NCI-H2171 treated with DMSO at 0.1 percent for 48 hours (cell line): ENCODE results near the gene IFI35.
A peak's percentile ranks its signal among the peaks of the same experiment; 100 is the strongest.
"Not testable (repeated sequence)": the region's sequence is repeated elsewhere in the genome, so short reads cannot be mapped to it uniquely, and the experiment has no call there.

Experiments
- DNase-seq: peaks from one replicate; lab custom pipeline; 2025; lab: John Stamatoyannopoulos, UW

Gene IFI35

GRCh38 chr17:42997984-42998938 is 8.3 kb upstream of the IFI35 start, which contains the start of gene RPL27:
Gene RPL27 (plus strand): TSS chr17:42998419. CDS start chr17:42998751, 332 bp downstream.
- peak; percentile 100 for DNase-seq

GRCh38 chr17:42999003-42999525 is 7.5 kb upstream of the IFI35 start:
- DNase-seq, result no peak

GRCh38 chr17:43000894-43001293 is 5.7 kb upstream of the IFI35 start:
- not testable (repeated sequence) for DNase-seq

- DNase-seq, result peak; percentile 3
Observed at GRCh38 chr17:43003542-43004172, 2.9 kb upstream of the IFI35 start.

GRCh38 chr17:43010667-43011308 is 4.2 kb downstream of the IFI35 start:
- DNase-seq, result no peak

- DNase-seq, result no peak
Observed at GRCh38 chr17:43011728-43012472, 5.3 kb downstream of the IFI35 start.

GRCh38 chr17:43013296-43013695 is 6.7 kb downstream of the IFI35 start:
- no peak for DNase-seq

- no peak for DNase-seq
Observed at GRCh38 chr17:43014020-43014648, 7.5 kb downstream of the IFI35 start.

GRCh38 chr17:43014649-43015542 is 8.3 kb downstream of the IFI35 start:
- DNase-seq, result no peak

GRCh38 chr17:43015579-43015978 is 9.0 kb downstream of the IFI35 start:
- no peak for DNase-seq

GRCh38 chr17:43016216-43016615 is 9.6 kb downstream of the IFI35 start:
- no peak for DNase-seq

GRCh38 chr17:43018008-43018853 is 11.6 kb downstream of the IFI35 start:
- DNase-seq, result peak; percentile 23

GRCh38 chr17:43018932-43019331 is 12.3 kb downstream of the IFI35 start:
- DNase-seq, result no peak

- DNase-seq, result no peak
Observed at GRCh38 chr17:43019418-43019817, 12.8 kb downstream of the IFI35 start.

- DNase-seq, result no peak
Observed at GRCh38 chr17:43020030-43020621, 13.5 kb downstream of the IFI35 start.

GRCh38 chr17:43020789-43021740 is 14.5 kb downstream of the IFI35 start:
- peak; percentile 26 for DNase-seq

- peak; percentile 75 for DNase-seq
Observed at GRCh38 chr17:43021741-43022512, 15.3 kb downstream of the IFI35 start, which contains the start of gene VAT1. Gene VAT1 (minus strand): TSS chr17:43022385. CDS start chr17:43022322, 63 bp downstream.
